WTC11 (cell line): Measurements from ENCODE around the gene ARL15. TPM values are rescaled to one million over a fixed set of nuclear protein-coding genes. Genes with fewer than 3 reads are reported as not detected.
A peak's percentile ranks its signal among the peaks of the same experiment; 100 is the strongest.

Experiments used
- ATAC-seq: fragments of 200-7000 bp; cut with Tn5 transposase; 2 replicates; pipeline ENCODE4 v1.10.0; 2021; ENCODE audit warnings: mild to moderate bottlenecking, moderate library complexity
- CTCF ChIA-PET: fragments of 300-600 bp; sonication (Branson Sonifier 250); formaldehyde crosslinking; loops from one replicate; lab custom pipeline; 2021; ENCODE audit warnings: antibody characterized with exemption; lab: Charles Lee
- POLR2A ChIA-PET: fragments of 350-600 bp; sonication (Branson Sonifier 250); formaldehyde crosslinking; loops from one replicate; lab custom pipeline; 2021; ENCODE audit warnings: antibody characterized with exemption; lab: Charles Lee
- DNase-seq: peaks from one replicate; pipeline ENCODE4 v3.0.0; 2021; ENCODE audit warnings: low spot score
- H3K27ac Mint-ChIP-seq: 2 replicates; pipeline ENCODE4 v1.8.0; 2021; ENCODE audit warnings: mixed read lengths
- H3K27me3 Mint-ChIP-seq: 2 replicates; pipeline ENCODE4 v1.8.0; 2021; ENCODE audit warnings: low read depth, mild to moderate bottlenecking, moderate library complexity, mixed read lengths
- H3K36me3 Mint-ChIP-seq: 2 replicates; pipeline ENCODE4 v1.8.0; 2021; ENCODE audit warnings: mixed read lengths
- H3K4me1 Mint-ChIP-seq: 2 replicates; pipeline ENCODE4 v1.8.0; 2022; ENCODE audit warnings: mixed read lengths
- H3K4me3 Mint-ChIP-seq: 2 replicates; pipeline ENCODE4 v1.8.0; 2021; ENCODE audit warnings: mild to moderate bottlenecking, moderate library complexity, mixed read lengths
- H3K9me3 Mint-ChIP-seq: 2 replicates; pipeline ENCODE4 v1.8.0; 2021; ENCODE audit warnings: mixed read lengths
- ESRRA ChIP-seq: sonication (generic); formaldehyde crosslinking; IDR thresholded peaks from 2 replicates; pipeline ENCODE4 v1.8.1; 2022; ENCODE audit warnings: mild to moderate bottlenecking, missing genetic modification reagents, borderline replicate concordance
- ETV6 ChIP-seq: sonication (generic); formaldehyde crosslinking; IDR thresholded peaks from 2 replicates; pipeline ENCODE4 v1.8.1; 2022; ENCODE audit warnings: mild to moderate bottlenecking, missing genetic modification reagents
- FOXJ3 ChIP-seq: sonication (generic); formaldehyde crosslinking; IDR thresholded peaks from 2 replicates; pipeline ENCODE4 v1.9.0; 2021; ENCODE audit warnings: missing genetic modification reagents, mild to moderate bottlenecking, borderline replicate concordance
- GTF2I ChIP-seq: fragments of 250-450 bp; sonication (Bioruptor Pico); conservative IDR thresholded peaks from 2 replicates; pipeline ENCODE4 v1.4.0; 2021; ENCODE audit warnings: mild to moderate bottlenecking
- HMGA2 ChIP-seq: fragments of 250-450 bp; sonication (Bioruptor Pico); IDR thresholded peaks from 2 replicates; pipeline ENCODE4 v1.4.0; 2021; ENCODE audit warnings: mild to moderate bottlenecking, moderate library complexity
- IRF2 ChIP-seq: sonication (generic); formaldehyde crosslinking; IDR thresholded peaks from 2 replicates; pipeline ENCODE4 v1.8.0; 2022; ENCODE audit warnings: low read depth, missing genetic modification reagents, borderline replicate concordance
- JUN ChIP-seq: sonication (generic); formaldehyde crosslinking; IDR thresholded peaks from 2 replicates; pipeline ENCODE4 v1.8.0; 2023; ENCODE audit warnings: mild to moderate bottlenecking, missing genetic modification reagents
- NFATC4 ChIP-seq: fragments of 250-450 bp; sonication (Bioruptor Pico); IDR thresholded peaks from 2 replicates; pipeline ENCODE4 v1.9.0; 2021; ENCODE audit warnings: mild to moderate bottlenecking
- NFE2L1 ChIP-seq: sonication (generic); formaldehyde crosslinking; IDR thresholded peaks from 2 replicates; pipeline ENCODE4 v1.8.1; 2023; ENCODE audit warnings: missing genetic modification reagents
- NFYB ChIP-seq: sonication (generic); formaldehyde crosslinking; conservative IDR thresholded peaks from 2 replicates; pipeline ENCODE4 v1.8.0; 2022; ENCODE audit warnings: low read depth, missing genetic modification reagents
- NR1H2 ChIP-seq: sonication (generic); formaldehyde crosslinking; IDR thresholded peaks from 2 replicates; pipeline ENCODE4 v1.9.0; 2021; ENCODE audit warnings: mild to moderate bottlenecking, moderate library complexity, missing genetic modification reagents
- OVOL2 ChIP-seq: fragments of 250-450 bp; sonication (Bioruptor Pico); IDR thresholded peaks from 2 replicates; pipeline ENCODE4 v1.9.0; 2021; ENCODE audit warnings: mild to moderate bottlenecking, borderline replicate concordance
- RORB ChIP-seq: fragments of 250-450 bp; sonication (Bioruptor Pico); IDR thresholded peaks from 2 replicates; pipeline ENCODE4 v1.9.0; 2021; ENCODE audit warnings: mild to moderate bottlenecking
- SOX15 ChIP-seq: fragments of 250-450 bp; sonication (Bioruptor Pico); IDR thresholded peaks from 2 replicates; pipeline ENCODE4 v1.9.0; 2021; ENCODE audit warnings: mild to moderate bottlenecking
- TEAD1 ChIP-seq: sonication (generic); formaldehyde crosslinking; IDR thresholded peaks from 2 replicates; pipeline ENCODE4 v1.8.0; 2022; ENCODE audit warnings: mild to moderate bottlenecking, missing genetic modification reagents
- ZNF219 ChIP-seq: sonication (generic); formaldehyde crosslinking; IDR thresholded peaks from 2 replicates; pipeline ENCODE4 v1.8.0; 2023; ENCODE audit warnings: missing genetic modification reagents, mild to moderate bottlenecking, borderline replicate concordance
- ZNF232 ChIP-seq: sonication (generic); formaldehyde crosslinking; IDR thresholded peaks from 2 replicates; pipeline ENCODE4 v1.8.0; 2022; ENCODE audit warnings: mild to moderate bottlenecking, missing genetic modification reagents
- total RNA-seq: library from RNA; stranded (reverse); gene quantifications from 3 replicates; pipeline ENCODE4 v1.2.3, GENCODE V29; 2021
- TF ChIP-seq, protein P1 (sequence below): fragments of 250-450 bp; sonication (Bioruptor Pico); conservative IDR thresholded peaks from 2 replicates; pipeline ENCODE4 v1.9.0; 2021; ENCODE audit warnings: mild to moderate bottlenecking
- TF ChIP-seq, protein P2 (sequence below): sonication (generic); formaldehyde crosslinking; IDR thresholded peaks from 2 replicates; pipeline ENCODE4 v1.8.1; 2022; ENCODE audit warnings: low read depth, mild to moderate bottlenecking, moderate library complexity, missing genetic modification reagents, borderline replicate concordance
- TF ChIP-seq, protein P3 (sequence below): sonication (generic); formaldehyde crosslinking; IDR thresholded peaks from 2 replicates; pipeline ENCODE4 v1.8.0; 2022; ENCODE audit warnings: mild to moderate bottlenecking, missing genetic modification reagents
- TF ChIP-seq, protein P4 (sequence below): sonication (generic); formaldehyde crosslinking; IDR thresholded peaks from 2 replicates; pipeline ENCODE4 v1.8.1; 2022; ENCODE audit warnings: missing genetic modification reagents, borderline replicate concordance
- TF ChIP-seq, protein P5 (sequence below): sonication (generic); formaldehyde crosslinking; IDR thresholded peaks from 2 replicates; pipeline ENCODE4 v1.8.1; 2022; ENCODE audit warnings: low read depth, missing genetic modification reagents, borderline replicate concordance
- TF ChIP-seq, protein P6 (sequence below): fragments of 250-450 bp; sonication (Bioruptor Pico); IDR thresholded peaks from 2 replicates; pipeline ENCODE4 v1.9.0; 2021; ENCODE audit warnings: mild to moderate bottlenecking, borderline replicate concordance
- TF ChIP-seq, protein P7 (sequence below): sonication (generic); formaldehyde crosslinking; IDR thresholded peaks from 2 replicates; pipeline ENCODE4 v1.8.0; 2022; ENCODE audit warnings: mild to moderate bottlenecking, missing genetic modification reagents

ARL15 gene
- total RNA-seq, 1 experiment from 2014 or later = 20.1 TPM

DNA sequence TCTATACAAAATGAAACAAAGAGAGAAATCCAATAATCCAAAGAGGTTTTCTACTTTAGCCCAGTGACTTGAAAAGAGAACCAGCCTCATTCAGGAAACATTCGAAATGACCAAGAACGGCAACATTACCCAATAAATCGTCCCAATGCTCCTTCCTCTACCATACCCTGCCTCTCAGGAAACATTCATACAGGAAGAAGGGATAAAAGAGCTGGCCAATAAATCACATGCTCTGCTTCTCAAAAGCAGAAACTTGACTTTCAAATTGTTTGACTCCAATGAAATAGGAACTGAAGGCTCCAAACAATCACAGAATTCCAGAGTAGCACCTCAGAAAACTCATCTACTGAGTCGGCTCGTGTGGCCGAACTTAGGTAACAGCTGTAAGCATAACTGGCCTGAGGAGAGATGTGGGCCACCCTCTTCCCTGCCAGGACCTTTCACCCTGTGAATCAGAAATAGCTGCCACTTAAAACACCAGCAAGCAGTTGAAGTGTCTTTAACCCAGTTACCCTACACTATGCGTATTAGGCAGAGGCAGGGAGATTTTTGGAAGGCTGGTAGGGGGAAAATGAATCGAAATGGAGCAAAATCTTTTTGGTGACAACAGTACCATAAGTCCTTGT lies 14.6 kb downstream of the ARL15 start (continued):
- TF ChIP-seq, protein P1, sequence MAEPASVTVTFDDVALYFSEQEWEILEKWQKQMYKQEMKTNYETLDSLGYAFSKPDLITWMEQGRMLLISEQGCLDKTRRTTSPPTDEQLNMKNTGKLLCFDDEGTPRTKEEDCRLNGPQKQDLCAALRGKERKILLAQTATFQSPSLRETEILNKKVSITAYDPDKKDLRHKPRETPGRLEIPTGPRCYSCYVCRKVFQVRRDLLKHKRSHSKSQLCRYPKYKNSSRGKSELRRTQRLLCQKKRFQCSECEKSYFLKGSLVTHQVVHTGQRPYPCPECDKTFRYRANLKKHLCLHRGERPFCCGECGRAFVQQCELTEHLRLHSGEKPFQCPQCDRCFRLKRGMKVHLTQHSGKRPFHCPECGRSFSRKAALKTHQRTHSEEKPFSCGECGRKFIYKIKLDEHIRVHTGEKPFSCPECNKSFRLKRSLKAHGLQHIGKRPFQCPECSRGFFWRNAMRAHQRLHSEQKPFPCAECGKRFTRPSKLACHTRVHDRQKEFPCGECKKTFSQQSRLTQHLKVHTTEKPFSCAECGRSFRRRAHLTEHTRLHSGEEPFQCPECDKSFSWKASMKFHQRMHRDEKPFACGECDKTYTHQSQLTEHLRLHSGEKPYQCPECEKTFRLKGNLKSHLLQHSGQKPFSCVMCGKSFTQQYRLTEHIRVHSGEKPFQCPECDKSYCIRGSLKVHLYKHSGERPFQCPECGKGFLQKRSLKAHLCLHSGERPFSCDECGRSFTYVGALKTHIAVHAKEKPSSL (CRISPR knock-in tag) = no peak
- TF ChIP-seq ETV6 = no peak
- no peak for TF ChIP-seq JUN
- no peak for TF ChIP-seq NFE2L1 (CRISPR knock-in tag)
- no peak for TF ChIP-seq SOX15 (CRISPR knock-in tag)
- TF ChIP-seq, protein P2, sequence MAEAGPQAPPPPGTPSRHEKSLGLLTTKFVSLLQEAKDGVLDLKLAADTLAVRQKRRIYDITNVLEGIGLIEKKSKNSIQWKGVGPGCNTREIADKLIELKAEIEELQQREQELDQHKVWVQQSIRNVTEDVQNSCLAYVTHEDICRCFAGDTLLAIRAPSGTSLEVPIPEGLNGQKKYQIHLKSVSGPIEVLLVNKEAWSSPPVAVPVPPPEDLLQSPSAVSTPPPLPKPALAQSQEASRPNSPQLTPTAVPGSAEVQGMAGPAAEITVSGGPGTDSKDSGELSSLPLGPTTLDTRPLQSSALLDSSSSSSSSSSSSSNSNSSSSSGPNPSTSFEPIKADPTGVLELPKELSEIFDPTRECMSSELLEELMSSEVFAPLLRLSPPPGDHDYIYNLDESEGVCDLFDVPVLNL (CRISPR knock-in tag) = no peak
- TF ChIP-seq FOXJ3 (CRISPR knock-in tag) = no peak
- TF ChIP-seq IRF2 (CRISPR knock-in tag) = no peak
- TF ChIP-seq ZNF232 (CRISPR knock-in tag) = no peak

DNA sequence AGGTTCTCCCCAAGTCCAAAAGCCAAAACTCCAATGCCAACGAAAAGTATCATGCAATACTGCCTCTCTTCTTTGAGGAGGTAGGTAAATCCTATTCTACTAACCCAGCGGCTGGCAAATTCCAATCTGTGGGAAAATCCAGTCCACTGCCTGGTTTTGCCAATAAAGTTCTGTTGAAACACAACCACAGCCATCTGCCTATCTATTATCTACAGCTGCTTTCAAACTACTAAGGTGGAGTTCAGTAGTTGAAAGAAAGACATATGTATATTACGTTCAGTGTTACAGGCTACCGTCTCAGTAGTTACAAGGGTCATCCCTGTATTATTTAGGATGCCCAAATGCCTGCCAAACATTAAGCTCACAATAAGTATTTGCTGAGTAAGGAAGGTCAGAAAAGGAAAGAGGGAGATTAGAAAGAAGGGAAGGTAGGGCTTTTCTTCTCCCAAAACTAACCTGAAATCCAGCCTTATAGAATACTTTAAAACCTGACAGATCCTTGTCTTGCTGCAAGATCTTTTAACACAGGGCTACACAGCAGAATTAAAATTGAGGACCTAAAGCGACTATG lies 16.2 kb downstream of the ARL15 start:
- no peaks in the 10 kb centered on the region for H3K9me3 Mint-ChIP-seq
- DNase-seq (no peak), ATAC-seq (no peak)
- ChIA-PET CTCF (interaction anchor here (0.6 kb wide), 1 partner anchor 194 kb away, joined by 3 read pairs; no protein-coding TSS in a partner anchor), POLR2A (no interaction called here)
- H3K4me1 Mint-ChIP-seq = peaks cover 47% of the 10 kb centered on the region
- no peaks in the 10 kb centered on the region for H3K27me3 Mint-ChIP-seq
- 0 out of 2 replicates have a peak overlapping the region, but pooled peaks have one; percentile 37 for H3K27ac Mint-ChIP-seq
- no peak overlapping the region for H3K4me3 Mint-ChIP-seq
- no peaks in the 10 kb centered on the region for H3K36me3 Mint-ChIP-seq
- TF ChIP-seq RORB (no peak), IRF2 (CRISPR knock-in tag) (no peak), NFATC4 (CRISPR knock-in tag) (no peak), JUN (no peak), HMGA2 (CRISPR knock-in tag) (no peak), ESRRA (CRISPR knock-in tag) (no peak), ZNF219 (CRISPR knock-in tag) (no peak), NR1H2 (no peak), GTF2I (CRISPR knock-in tag) (no peak), OVOL2 (no peak), TEAD1 (CRISPR knock-in tag) (no peak), NFYB (CRISPR knock-in tag) (no peak)
- TF ChIP-seq, protein P3, sequence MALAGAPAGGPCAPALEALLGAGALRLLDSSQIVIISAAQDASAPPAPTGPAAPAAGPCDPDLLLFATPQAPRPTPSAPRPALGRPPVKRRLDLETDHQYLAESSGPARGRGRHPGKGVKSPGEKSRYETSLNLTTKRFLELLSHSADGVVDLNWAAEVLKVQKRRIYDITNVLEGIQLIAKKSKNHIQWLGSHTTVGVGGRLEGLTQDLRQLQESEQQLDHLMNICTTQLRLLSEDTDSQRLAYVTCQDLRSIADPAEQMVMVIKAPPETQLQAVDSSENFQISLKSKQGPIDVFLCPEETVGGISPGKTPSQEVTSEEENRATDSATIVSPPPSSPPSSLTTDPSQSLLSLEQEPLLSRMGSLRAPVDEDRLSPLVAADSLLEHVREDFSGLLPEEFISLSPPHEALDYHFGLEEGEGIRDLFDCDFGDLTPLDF = no peak
- TF ChIP-seq, protein P4, sequence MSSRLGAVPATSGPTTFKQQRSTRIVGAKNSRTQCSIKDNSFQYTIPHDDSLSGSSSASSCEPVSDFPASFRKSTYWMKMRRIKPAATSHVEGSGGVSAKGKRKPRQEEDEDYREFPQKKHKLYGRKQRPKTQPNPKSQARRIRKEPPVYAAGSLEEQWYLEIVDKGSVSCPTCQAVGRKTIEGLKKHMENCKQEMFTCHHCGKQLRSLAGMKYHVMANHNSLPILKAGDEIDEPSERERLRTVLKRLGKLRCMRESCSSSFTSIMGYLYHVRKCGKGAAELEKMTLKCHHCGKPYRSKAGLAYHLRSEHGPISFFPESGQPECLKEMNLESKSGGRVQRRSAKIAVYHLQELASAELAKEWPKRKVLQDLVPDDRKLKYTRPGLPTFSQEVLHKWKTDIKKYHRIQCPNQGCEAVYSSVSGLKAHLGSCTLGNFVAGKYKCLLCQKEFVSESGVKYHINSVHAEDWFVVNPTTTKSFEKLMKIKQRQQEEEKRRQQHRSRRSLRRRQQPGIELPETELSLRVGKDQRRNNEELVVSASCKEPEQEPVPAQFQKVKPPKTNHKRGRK (CRISPR knock-in tag) = no peak
- TF ChIP-seq, protein P5, sequence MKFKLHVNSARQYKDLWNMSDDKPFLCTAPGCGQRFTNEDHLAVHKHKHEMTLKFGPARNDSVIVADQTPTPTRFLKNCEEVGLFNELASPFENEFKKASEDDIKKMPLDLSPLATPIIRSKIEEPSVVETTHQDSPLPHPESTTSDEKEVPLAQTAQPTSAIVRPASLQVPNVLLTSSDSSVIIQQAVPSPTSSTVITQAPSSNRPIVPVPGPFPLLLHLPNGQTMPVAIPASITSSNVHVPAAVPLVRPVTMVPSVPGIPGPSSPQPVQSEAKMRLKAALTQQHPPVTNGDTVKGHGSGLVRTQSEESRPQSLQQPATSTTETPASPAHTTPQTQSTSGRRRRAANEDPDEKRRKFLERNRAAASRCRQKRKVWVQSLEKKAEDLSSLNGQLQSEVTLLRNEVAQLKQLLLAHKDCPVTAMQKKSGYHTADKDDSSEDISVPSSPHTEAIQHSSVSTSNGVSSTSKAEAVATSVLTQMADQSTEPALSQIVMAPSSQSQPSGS (CRISPR knock-in tag) = no peak
- TF ChIP-seq, protein P6, sequence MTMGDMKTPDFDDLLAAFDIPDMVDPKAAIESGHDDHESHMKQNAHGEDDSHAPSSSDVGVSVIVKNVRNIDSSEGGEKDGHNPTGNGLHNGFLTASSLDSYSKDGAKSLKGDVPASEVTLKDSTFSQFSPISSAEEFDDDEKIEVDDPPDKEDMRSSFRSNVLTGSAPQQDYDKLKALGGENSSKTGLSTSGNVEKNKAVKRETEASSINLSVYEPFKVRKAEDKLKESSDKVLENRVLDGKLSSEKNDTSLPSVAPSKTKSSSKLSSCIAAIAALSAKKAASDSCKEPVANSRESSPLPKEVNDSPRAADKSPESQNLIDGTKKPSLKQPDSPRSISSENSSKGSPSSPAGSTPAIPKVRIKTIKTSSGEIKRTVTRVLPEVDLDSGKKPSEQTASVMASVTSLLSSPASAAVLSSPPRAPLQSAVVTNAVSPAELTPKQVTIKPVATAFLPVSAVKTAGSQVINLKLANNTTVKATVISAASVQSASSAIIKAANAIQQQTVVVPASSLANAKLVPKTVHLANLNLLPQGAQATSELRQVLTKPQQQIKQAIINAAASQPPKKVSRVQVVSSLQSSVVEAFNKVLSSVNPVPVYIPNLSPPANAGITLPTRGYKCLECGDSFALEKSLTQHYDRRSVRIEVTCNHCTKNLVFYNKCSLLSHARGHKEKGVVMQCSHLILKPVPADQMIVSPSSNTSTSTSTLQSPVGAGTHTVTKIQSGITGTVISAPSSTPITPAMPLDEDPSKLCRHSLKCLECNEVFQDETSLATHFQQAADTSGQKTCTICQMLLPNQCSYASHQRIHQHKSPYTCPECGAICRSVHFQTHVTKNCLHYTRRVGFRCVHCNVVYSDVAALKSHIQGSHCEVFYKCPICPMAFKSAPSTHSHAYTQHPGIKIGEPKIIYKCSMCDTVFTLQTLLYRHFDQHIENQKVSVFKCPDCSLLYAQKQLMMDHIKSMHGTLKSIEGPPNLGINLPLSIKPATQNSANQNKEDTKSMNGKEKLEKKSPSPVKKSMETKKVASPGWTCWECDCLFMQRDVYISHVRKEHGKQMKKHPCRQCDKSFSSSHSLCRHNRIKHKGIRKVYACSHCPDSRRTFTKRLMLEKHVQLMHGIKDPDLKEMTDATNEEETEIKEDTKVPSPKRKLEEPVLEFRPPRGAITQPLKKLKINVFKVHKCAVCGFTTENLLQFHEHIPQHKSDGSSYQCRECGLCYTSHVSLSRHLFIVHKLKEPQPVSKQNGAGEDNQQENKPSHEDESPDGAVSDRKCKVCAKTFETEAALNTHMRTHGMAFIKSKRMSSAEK (CRISPR knock-in tag) = no peak
- TF ChIP-seq, protein P7, sequence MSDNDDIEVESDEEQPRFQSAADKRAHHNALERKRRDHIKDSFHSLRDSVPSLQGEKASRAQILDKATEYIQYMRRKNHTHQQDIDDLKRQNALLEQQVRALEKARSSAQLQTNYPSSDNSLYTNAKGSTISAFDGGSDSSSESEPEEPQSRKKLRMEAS (CRISPR knock-in tag) = no peak
